ENCODE measurements around the gene DNM2. TPM values are rescaled to one million over a fixed set of nuclear protein-coding genes. Genes with fewer than 3 reads are reported as not detected.

Gene DNM2
- polyA plus RNA-seq, 2 donors = 68.4 to 87.9 TPM

GRCh38 chr19:10680545-10681135 is 37.2 kb upstream of the DNM2 start:
- H3K27ac ChIP-seq (ENCODE audit: low read depth in 2 of 2, low read length in 1 of 2) = no peak overlapping the region
- peaks cover 0 to under 1% of the 10 kb centered on the region in 2 donors for H3K4me1 ChIP-seq (ENCODE audit: control insufficient read depth in 2 of 2, insufficient read depth in 2 of 2, low read length in 1 of 2)
- no peak overlapping the region for H3K4me3 ChIP-seq (ENCODE audit: low read depth in 1 of 2, low read length in 2 of 2)
- H3K9me3 ChIP-seq (ENCODE audit: control insufficient read depth in 2 of 2, insufficient read depth in 1 of 2, low read depth in 1 of 2, low read length in 1 of 2) = no peaks in the 10 kb centered on the region
- no peaks in the 10 kb centered on the region for H3K27me3 ChIP-seq (ENCODE audit: control insufficient read depth in 1 of 2, insufficient read depth in 2 of 2, low read length in 2 of 2)
- 93 to 96% methylated on average over 15 of the region's 15 CpGs for WGBS, 2 donors
- peaks cover 48 to 73% of the 10 kb centered on the region in 2 donors for H3K36me3 ChIP-seq (ENCODE audit: control insufficient read depth in 2 of 2, insufficient read depth in 2 of 2, low read length in 1 of 2)

GRCh38 chr19:10681658-10682057 is 36.2 kb upstream of the DNM2 start:
- Histone ChIP-seq H3K27me3 (ENCODE audit: control insufficient read depth in 1 of 2, insufficient read depth in 2 of 2, low read length in 2 of 2) (no peaks in the 10 kb centered on the region), H3K27ac (ENCODE audit: low read depth in 2 of 2, low read length in 1 of 2) (no peak overlapping the region), H3K4me3 (ENCODE audit: low read depth in 1 of 2, low read length in 2 of 2) (no peak overlapping the region), H3K9me3 (ENCODE audit: control insufficient read depth in 2 of 2, insufficient read depth in 1 of 2, low read depth in 1 of 2, low read length in 1 of 2) (no peaks in the 10 kb centered on the region), H3K36me3 (ENCODE audit: control insufficient read depth in 2 of 2, insufficient read depth in 2 of 2, low read length in 1 of 2) (peaks cover 53 to 78% of the 10 kb centered on the region in 2 donors), H3K4me1 (ENCODE audit: control insufficient read depth in 2 of 2, insufficient read depth in 2 of 2, low read length in 1 of 2) (peaks cover 7 to 9% of the 10 kb centered on the region in 2 donors)
- 55 to 76% methylated on average over 4 of the region's 4 CpGs for WGBS, 2 donors

- Histone ChIP-seq H3K36me3 (ENCODE audit: control insufficient read depth in 2 of 2, insufficient read depth in 2 of 2, low read length in 1 of 2) (peaks cover 49 to 79% of the 10 kb centered on the region in 2 donors), H3K27me3 (ENCODE audit: control insufficient read depth in 1 of 2, insufficient read depth in 2 of 2, low read length in 2 of 2) (no peaks in the 10 kb centered on the region), H3K27ac (ENCODE audit: low read depth in 2 of 2, low read length in 1 of 2) (no peak overlapping the region), H3K4me3 (ENCODE audit: low read depth in 1 of 2, low read length in 2 of 2) (no peak overlapping the region), H3K4me1 (ENCODE audit: control insufficient read depth in 2 of 2, insufficient read depth in 2 of 2, low read length in 1 of 2) (peaks cover 7 to 13% of the 10 kb centered on the region in 2 donors), H3K9me3 (ENCODE audit: control insufficient read depth in 2 of 2, insufficient read depth in 1 of 2, low read depth in 1 of 2, low read length in 1 of 2) (no peaks in the 10 kb centered on the region)
- WGBS, 2 donors = 89% methylated on average over 15 of the region's 15 CpGs
These were observed 35.3 kb upstream of the DNM2 start for GRCh38 chr19:10682397-10683063.

- no peak overlapping the region for H3K27ac ChIP-seq (ENCODE audit: low read depth in 2 of 2, low read length in 1 of 2)
- peaks cover 49 to 80% of the 10 kb centered on the region in 2 donors for H3K36me3 ChIP-seq (ENCODE audit: control insufficient read depth in 2 of 2, insufficient read depth in 2 of 2, low read length in 1 of 2)
- peaks cover 10 to 13% of the 10 kb centered on the region in 2 donors for H3K4me1 ChIP-seq (ENCODE audit: control insufficient read depth in 2 of 2, insufficient read depth in 2 of 2, low read length in 1 of 2)
- 89% methylated on average over 15 of the region's 15 CpGs for WGBS, 2 donors
- no peaks in the 10 kb centered on the region for H3K27me3 ChIP-seq (ENCODE audit: control insufficient read depth in 1 of 2, insufficient read depth in 2 of 2, low read length in 2 of 2)
- no peaks in the 10 kb centered on the region for H3K9me3 ChIP-seq (ENCODE audit: control insufficient read depth in 2 of 2, insufficient read depth in 1 of 2, low read depth in 1 of 2, low read length in 1 of 2)
- H3K4me3 ChIP-seq (ENCODE audit: low read depth in 1 of 2, low read length in 2 of 2) = no peak overlapping the region
These were observed 34.8 kb upstream of the DNM2 start for GRCh38 chr19:10683064-10683426.

- H3K4me3 ChIP-seq (ENCODE audit: low read depth in 1 of 2, low read length in 2 of 2) = no peak overlapping the region
- peaks cover 10 to 13% of the 10 kb centered on the region in 2 donors for H3K4me1 ChIP-seq (ENCODE audit: control insufficient read depth in 2 of 2, insufficient read depth in 2 of 2, low read length in 1 of 2)
- no peaks in the 10 kb centered on the region for H3K9me3 ChIP-seq (ENCODE audit: control insufficient read depth in 2 of 2, insufficient read depth in 1 of 2, low read depth in 1 of 2, low read length in 1 of 2)
- 80 to 84% methylated on average over 21 of the region's 21 CpGs for WGBS, 2 donors
- no peak overlapping the region for H3K27ac ChIP-seq (ENCODE audit: low read depth in 2 of 2, low read length in 1 of 2)
- H3K36me3 ChIP-seq (ENCODE audit: control insufficient read depth in 2 of 2, insufficient read depth in 2 of 2, low read length in 1 of 2) = peaks cover 47 to 83% of the 10 kb centered on the region in 2 donors
- no peaks in the 10 kb centered on the region for H3K27me3 ChIP-seq (ENCODE audit: control insufficient read depth in 1 of 2, insufficient read depth in 2 of 2, low read length in 2 of 2)
These were observed 34.3 kb upstream of the DNM2 start for GRCh38 chr19:10683582-10683981.

GRCh38 chr19:10685210-10685609 is 32.7 kb upstream of the DNM2 start:
- Histone ChIP-seq H3K9me3 (ENCODE audit: control insufficient read depth in 2 of 2, insufficient read depth in 1 of 2, low read depth in 1 of 2, low read length in 1 of 2) (no peaks in the 10 kb centered on the region), H3K4me1 (ENCODE audit: control insufficient read depth in 2 of 2, insufficient read depth in 2 of 2, low read length in 1 of 2) (peaks cover 10 to 13% of the 10 kb centered on the region in 2 donors), H3K36me3 (ENCODE audit: control insufficient read depth in 2 of 2, insufficient read depth in 2 of 2, low read length in 1 of 2) (peaks cover 39 to 81% of the 10 kb centered on the region in 2 donors), H3K27ac (ENCODE audit: low read depth in 2 of 2, low read length in 1 of 2) (peak overlapping the region; percentile 8 to 39), H3K27me3 (ENCODE audit: control insufficient read depth in 1 of 2, insufficient read depth in 2 of 2, low read length in 2 of 2) (no peaks in the 10 kb centered on the region), H3K4me3 (ENCODE audit: low read depth in 1 of 2, low read length in 2 of 2) (no peak overlapping the region)
- WGBS, 2 donors = 45 to 59% methylated on average over 5 of the region's 5 CpGs

GRCh38 chr19:10686193-10686592 is 31.7 kb upstream of the DNM2 start:
- Histone ChIP-seq H3K36me3 (ENCODE audit: control insufficient read depth in 2 of 2, insufficient read depth in 2 of 2, low read length in 1 of 2) (peaks cover 34 to 81% of the 10 kb centered on the region in 2 donors), H3K27me3 (ENCODE audit: control insufficient read depth in 1 of 2, insufficient read depth in 2 of 2, low read length in 2 of 2) (no peaks in the 10 kb centered on the region), H3K27ac (ENCODE audit: low read depth in 2 of 2, low read length in 1 of 2) (peak overlapping the region; percentile 81 to 92), H3K4me1 (ENCODE audit: control insufficient read depth in 2 of 2, insufficient read depth in 2 of 2, low read length in 1 of 2) (peaks cover 10 to 13% of the 10 kb centered on the region in 2 donors), H3K4me3 (ENCODE audit: low read depth in 1 of 2, low read length in 2 of 2) (no peak overlapping the region), H3K9me3 (ENCODE audit: control insufficient read depth in 2 of 2, insufficient read depth in 1 of 2, low read depth in 1 of 2, low read length in 1 of 2) (no peaks in the 10 kb centered on the region)
- 69 to 86% methylated on average over 8 to 10 of the region's 10 CpGs for WGBS, 2 donors

- peak overlapping the region; percentile 81 to 92 for H3K27ac ChIP-seq (ENCODE audit: low read depth in 2 of 2, low read length in 1 of 2)
- H3K4me1 ChIP-seq (ENCODE audit: control insufficient read depth in 2 of 2, insufficient read depth in 2 of 2, low read length in 1 of 2) = peaks cover 10 to 13% of the 10 kb centered on the region in 2 donors
- H3K4me3 ChIP-seq (ENCODE audit: low read depth in 1 of 2, low read length in 2 of 2) = peak overlapping the region in 1 of 2 donors; percentile 2
- H3K36me3 ChIP-seq (ENCODE audit: control insufficient read depth in 2 of 2, insufficient read depth in 2 of 2, low read length in 1 of 2) = peaks cover 36 to 81% of the 10 kb centered on the region in 2 donors
- 66 to 76% methylated on average over 30 to 31 of the region's 31 CpGs for WGBS, 2 donors
- no peaks in the 10 kb centered on the region for H3K9me3 ChIP-seq (ENCODE audit: control insufficient read depth in 2 of 2, insufficient read depth in 1 of 2, low read depth in 1 of 2, low read length in 1 of 2)
- no peaks in the 10 kb centered on the region for H3K27me3 ChIP-seq (ENCODE audit: control insufficient read depth in 1 of 2, insufficient read depth in 2 of 2, low read length in 2 of 2)
These were observed 31.0 kb upstream of the DNM2 start for GRCh38 chr19:10686661-10687517.

GRCh38 chr19:10687518-10688288 is 30.2 kb upstream of the DNM2 start:
- Histone ChIP-seq H3K27ac (ENCODE audit: low read depth in 2 of 2, low read length in 1 of 2) (peak overlapping the region; percentile 77 to 92), H3K36me3 (ENCODE audit: control insufficient read depth in 2 of 2, insufficient read depth in 2 of 2, low read length in 1 of 2) (peaks cover 34 to 79% of the 10 kb centered on the region in 2 donors), H3K4me1 (ENCODE audit: control insufficient read depth in 2 of 2, insufficient read depth in 2 of 2, low read length in 1 of 2) (peaks cover 10 to 13% of the 10 kb centered on the region in 2 donors), H3K9me3 (ENCODE audit: control insufficient read depth in 2 of 2, insufficient read depth in 1 of 2, low read depth in 1 of 2, low read length in 1 of 2) (no peaks in the 10 kb centered on the region), H3K27me3 (ENCODE audit: control insufficient read depth in 1 of 2, insufficient read depth in 2 of 2, low read length in 2 of 2) (no peaks in the 10 kb centered on the region), H3K4me3 (ENCODE audit: low read depth in 1 of 2, low read length in 2 of 2) (no peak overlapping the region)
- 87 to 90% methylated on average over 25 of the region's 25 CpGs for WGBS, 2 donors
